ENCODE results near the gene BCL2L12. TPM values are rescaled to one million over a fixed set of nuclear protein-coding genes. Genes with fewer than 3 reads are reported as not detected.
A peak's percentile ranks its signal among the peaks of the same experiment; 100 is the strongest.

The BCL2L12 gene
- total and polyA plus RNA-seq, 3 donors from 2014 or later: 11.3 to 19.3 (median 17.3) TPM

DNA sequence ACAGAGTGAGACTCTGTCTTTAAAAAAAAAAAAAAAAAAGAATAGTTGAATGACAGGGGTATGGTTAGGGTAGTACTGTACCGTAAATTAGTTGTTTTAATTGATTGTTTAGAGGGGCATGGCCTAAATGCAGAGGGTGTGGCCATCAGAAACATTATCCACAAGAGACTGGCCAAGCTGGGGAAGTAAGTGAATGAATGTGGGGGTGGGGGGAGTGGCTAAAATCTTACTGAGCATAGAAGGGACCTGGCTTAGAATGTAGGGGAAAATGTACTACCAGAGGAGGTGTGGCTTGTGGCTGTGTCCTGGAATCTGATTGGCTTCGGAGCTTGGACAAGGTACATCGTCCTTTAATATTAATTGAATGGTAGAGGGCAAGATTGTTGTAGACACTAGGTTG is 3.8 kb downstream of the BCL2L12 start:
- intact Hi-C loops (cut with DNase I; ENCODE audit: low total_unique reads): no loop called here
- H3K9me3 ChIP-seq: no peaks in the 10 kb centered on the region
- H3K27ac ChIP-seq: no peak overlapping the region
- no peak for DNase-seq
- TF ChIP-seq, protein P1, sequence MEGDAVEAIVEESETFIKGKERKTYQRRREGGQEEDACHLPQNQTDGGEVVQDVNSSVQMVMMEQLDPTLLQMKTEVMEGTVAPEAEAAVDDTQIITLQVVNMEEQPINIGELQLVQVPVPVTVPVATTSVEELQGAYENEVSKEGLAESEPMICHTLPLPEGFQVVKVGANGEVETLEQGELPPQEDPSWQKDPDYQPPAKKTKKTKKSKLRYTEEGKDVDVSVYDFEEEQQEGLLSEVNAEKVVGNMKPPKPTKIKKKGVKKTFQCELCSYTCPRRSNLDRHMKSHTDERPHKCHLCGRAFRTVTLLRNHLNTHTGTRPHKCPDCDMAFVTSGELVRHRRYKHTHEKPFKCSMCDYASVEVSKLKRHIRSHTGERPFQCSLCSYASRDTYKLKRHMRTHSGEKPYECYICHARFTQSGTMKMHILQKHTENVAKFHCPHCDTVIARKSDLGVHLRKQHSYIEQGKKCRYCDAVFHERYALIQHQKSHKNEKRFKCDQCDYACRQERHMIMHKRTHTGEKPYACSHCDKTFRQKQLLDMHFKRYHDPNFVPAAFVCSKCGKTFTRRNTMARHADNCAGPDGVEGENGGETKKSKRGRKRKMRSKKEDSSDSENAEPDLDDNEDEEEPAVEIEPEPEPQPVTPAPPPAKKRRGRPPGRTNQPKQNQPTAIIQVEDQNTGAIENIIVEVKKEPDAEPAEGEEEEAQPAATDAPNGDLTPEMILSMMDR (IDR thresholded peaks at IDR 0.05): no peak
- TF ChIP-seq POLR2A (IDR thresholded peaks at IDR 0.05): no peak
- peaks cover 6% of the 10 kb centered on the region for H3K4me1 ChIP-seq
- H3K36me3 ChIP-seq (ENCODE audit: low read depth, missing control alignments): no peaks in the 10 kb centered on the region
- WGBS, 2 donors: 71 to 78% methylated on average over 3 of the region's 3 CpGs
- no peak overlapping the region for H3K4me3 ChIP-seq
- no peaks in the 10 kb centered on the region for H3K27me3 ChIP-seq

DNA sequence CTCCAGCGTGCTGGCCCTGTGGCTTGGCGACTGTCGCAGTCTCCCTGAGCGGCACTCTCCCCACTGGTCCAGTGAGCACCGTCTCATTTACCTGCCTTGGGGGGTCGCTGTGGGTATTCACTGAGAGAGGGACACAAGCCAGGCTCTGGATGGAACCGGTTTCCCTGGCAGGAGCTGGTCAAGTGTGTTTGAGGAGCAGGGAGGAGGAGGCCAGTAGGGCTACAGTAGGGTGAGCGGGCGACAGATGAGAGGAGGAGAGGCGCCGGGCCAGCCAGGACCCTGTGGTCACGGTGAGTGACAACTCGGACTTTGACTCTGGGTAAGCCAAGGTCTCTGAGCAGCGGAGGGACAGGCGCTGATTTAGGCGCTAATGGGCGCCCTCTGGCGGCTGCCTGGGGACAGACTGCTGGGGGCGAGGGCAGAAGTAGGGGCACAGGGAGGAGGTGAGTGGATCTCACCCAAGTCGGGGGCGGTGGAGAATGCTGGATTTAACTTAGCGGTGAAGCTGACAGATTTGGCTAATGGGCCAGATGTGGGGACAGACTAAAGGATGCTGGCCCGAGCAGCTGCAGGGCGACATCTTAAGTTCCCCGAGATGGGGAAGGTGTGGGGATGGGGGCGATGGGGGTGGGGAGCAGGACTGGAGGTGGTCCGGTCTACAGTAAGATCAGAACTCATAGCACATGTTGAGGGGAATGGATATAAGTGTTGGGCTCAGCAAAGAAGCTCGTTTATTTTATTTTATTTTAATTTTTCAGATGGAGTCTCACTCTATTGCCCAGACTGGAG is 6.6 kb downstream of the BCL2L12 start:
- no peak overlapping the region for H3K4me3 ChIP-seq
- H3K9me3 ChIP-seq: no peaks in the 10 kb centered on the region
- peaks cover 10% of the 10 kb centered on the region for H3K4me1 ChIP-seq
- no peaks in the 10 kb centered on the region for H3K36me3 ChIP-seq (ENCODE audit: low read depth, missing control alignments)
- TF ChIP-seq, protein P1 (IDR thresholded peaks at IDR 0.05): peak; percentile 62 to 89 (median 71)
- TF ChIP-seq POLR2A (IDR thresholded peaks at IDR 0.05): no peak
- intact Hi-C loops (cut with DNase I; ENCODE audit: low total_unique reads): no loop called here
- 42 to 62% methylated on average over 26 to 28 of the region's 28 CpGs for WGBS, 2 donors
- no peak overlapping the region for H3K27ac ChIP-seq
- peak; percentile 80 for DNase-seq
- no peaks in the 10 kb centered on the region for H3K27me3 ChIP-seq

DNA sequence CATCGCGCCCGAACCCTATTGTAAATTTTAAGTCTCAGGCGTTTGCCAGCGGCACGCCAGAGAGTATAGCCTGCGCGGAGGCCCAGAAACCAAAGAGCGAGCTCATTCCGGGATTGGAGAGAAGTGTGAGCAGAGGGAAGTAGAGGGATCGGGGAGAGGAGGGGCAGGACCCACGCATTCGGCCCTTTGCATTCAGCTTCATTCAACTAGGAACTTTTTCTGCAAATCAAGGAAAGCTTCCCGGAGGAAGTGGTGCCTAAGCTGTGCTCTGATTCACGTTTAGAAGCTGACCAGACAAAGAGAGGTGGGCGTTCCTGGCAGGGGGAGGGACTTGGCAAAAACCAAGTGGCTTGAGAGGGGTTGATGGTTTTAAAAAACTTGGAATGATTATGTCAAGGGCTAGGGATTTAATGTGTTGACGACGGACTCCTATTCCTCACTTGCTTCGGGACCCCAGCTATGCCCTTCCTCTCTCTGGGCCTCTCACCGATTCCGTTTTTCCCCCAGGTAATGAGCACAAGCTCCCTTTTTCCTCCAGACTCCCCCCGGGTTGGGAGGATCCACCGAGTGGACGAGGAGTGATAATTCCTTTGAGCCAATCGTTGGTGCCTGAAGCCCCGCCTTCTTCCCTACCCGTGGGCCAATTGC is 10.5 kb downstream of the BCL2L12 start:
- H3K4me1 ChIP-seq: peaks cover 42% of the 10 kb centered on the region

GRCh38 chr19:49676784-49677230 is 11.1 kb downstream of the BCL2L12 start:
- whole genome bisulfite sequencing, 2 donors: 0 to 1% methylated on average over 32 to 34 of the region's 34 CpGs
- Histone ChIP-seq H3K36me3 (ENCODE audit: low read depth, missing control alignments) (no peaks in the 10 kb centered on the region), H3K9me3 (no peaks in the 10 kb centered on the region), H3K4me3 (peak overlapping the region; percentile 86 to 91), H3K27me3 (no peaks in the 10 kb centered on the region), H3K4me1 (peaks cover 42% of the 10 kb centered on the region), H3K27ac (peak overlapping the region; percentile 79 to 96)
- intact Hi-C loops (cut with DNase I; ENCODE audit: low total_unique reads): no loop called here
- no peak for TF ChIP-seq POLR2A (IDR thresholded peaks at IDR 0.05)
- TF ChIP-seq, protein P1 (IDR thresholded peaks at IDR 0.05): no peak
- DNase-seq: peak; percentile 100

More for the DNA sequence above, 10.5 kb downstream of the BCL2L12 start:
- H3K4me3 ChIP-seq: peak overlapping the region; percentile 27 to 86
- peak; percentile 88 for DNase-seq
- H3K36me3 ChIP-seq (ENCODE audit: low read depth, missing control alignments): no peaks in the 10 kb centered on the region
- WGBS, 2 donors: 1% methylated on average over 27 of the region's 27 CpGs
- H3K27me3 ChIP-seq: no peaks in the 10 kb centered on the region
- H3K9me3 ChIP-seq: no peaks in the 10 kb centered on the region
- intact Hi-C loops (cut with DNase I; ENCODE audit: low total_unique reads): no loop called here
- TF ChIP-seq POLR2A (IDR thresholded peaks at IDR 0.05): no peak
- TF ChIP-seq, protein P1 (IDR thresholded peaks at IDR 0.05): no peak
- H3K27ac ChIP-seq: peak overlapping the region; percentile 75 to 96

Measured in testis (tissue), 3 donors.